AG04450 (cell line): Measurements from ENCODE around the gene SPR. TPM values are rescaled to one million over a fixed set of nuclear protein-coding genes. Genes with fewer than 3 reads are reported as not detected.

Experiments used
- CTCF ChIA-PET: fragments of 300-600, 350-600 bp; formaldehyde crosslinking; extraction: SDS; loops from one replicate; lab custom pipeline; 2022; ENCODE audit warnings: antibody characterized with exemption, inconsistent platforms; lab: Charles Lee
- POLR2A ChIA-PET: fragments of 350-600 bp; formaldehyde crosslinking; extraction: SDS; loops from one replicate; lab custom pipeline; 2021; ENCODE audit warnings: antibody characterized with exemption, inconsistent platforms; lab: Yijun Ruan, JAX
- DNase-seq: peaks from one replicate; pipeline ENCODE4 v3.0.0-alpha.2; 2011; ENCODE audit warnings: low read depth, low spot score
- H3K27ac ChIP-seq: one replicate; pipeline ENCODE4 v1.5.1; 2012; ENCODE audit warnings: low read depth, low read length, control low read depth
- H3K27me3 ChIP-seq: one replicate; pipeline ENCODE4 v1.6.0; 2012; ENCODE audit warnings: low read length; ENCODE audit not compliant: control insufficient read depth, insufficient read depth
- H3K4me3 ChIP-seq: 2 replicates; pipeline ENCODE4 v1.5.1; 2011; ENCODE audit warnings: mild to moderate bottlenecking, low read depth, low read length, control low read depth
- H3K9me3 ChIP-seq: 2 replicates; pipeline ENCODE4 v1.5.1; 2012; ENCODE audit warnings: low read length; ENCODE audit not compliant: control insufficient read depth, insufficient read depth
- CTCF ChIP-seq: IDR thresholded peaks from 2 replicates; pipeline ENCODE4 v1.5.1; 2011; ENCODE audit warnings: low read depth, low read length, control low read depth, inconsistent platforms
- polyA plus RNA-seq: library from polyadenylated mRNA; depleted of rRNA; stranded (reverse); fragments of >200 nt; gene quantifications from 2 replicates; pipeline ENCODE4 v1.2.3, GENCODE V29; 2011

SPR gene
- polyA plus RNA-seq, 1 experiment: 17.5 TPM

- POLR2A ChIA-PET: interaction anchor here (0.9 kb wide), 1 partner anchor 34 kb away, joined by 4 read pairs; no protein-coding TSS in a partner anchor
- DNase-seq: peak; percentile 48
Measured at GRCh38 chr2:72892506-72893173, 5.4 kb downstream of the SPR start.

GRCh38 chr2:72893594-72894319 lies 6.5 kb downstream of the SPR start:
- Histone ChIP-seq H3K27ac (no peak overlapping the region), H3K4me3 (no peak overlapping the region), H3K9me3 (no peaks in the 10 kb centered on the region; the same call in 1 of the 2 replicates), H3K27me3 (peaks cover 5% of the 10 kb centered on the region)
- DNase-seq: peak; percentile 41
- TF ChIP-seq CTCF: peak; percentile 79
- ChIA-PET CTCF (interaction anchor here (0.5 to 11.9 kb wide), 55 partner anchors 9 to 636 kb away, joined by 3 to 222 read pairs (median 5); partner anchors contain the start of gene EMX1), POLR2A (interaction anchor here (0.9 to 1.1 kb wide), 2 partner anchors 32 to 80 kb away, joined by 3 to 4 read pairs; no protein-coding TSS in a partner anchor)

More at GRCh38 chr2:72892506-72893173, 5.4 kb downstream of the SPR start:
- no peak overlapping the region for H3K27ac ChIP-seq
- H3K4me3 ChIP-seq: no peak overlapping the region
- CTCF ChIA-PET: interaction anchor here (0.6 to 11.9 kb wide), 56 partner anchors 10 to 1419 kb away, joined by 3 to 222 read pairs (median 5); partner anchors contain the start of gene EMX1
- no peaks in the 10 kb centered on the region; the same call in 1 of the 2 replicates for H3K9me3 ChIP-seq
- H3K27me3 ChIP-seq: no peaks in the 10 kb centered on the region
- peak; percentile 90 for TF ChIP-seq CTCF

- Histone ChIP-seq H3K9me3 (no peaks in the 10 kb centered on the region; the same call in 1 of the 2 replicates), H3K27me3 (peaks cover 10% of the 10 kb centered on the region), H3K4me3 (no peak overlapping the region), H3K27ac (no peak overlapping the region)
- no peak for DNase-seq
- TF ChIP-seq CTCF: no peak
- CTCF ChIA-PET: interaction anchor here (1.5 to 11.9 kb wide), 11 partner anchors 8 to 281 kb away, joined by 3 to 222 read pairs (median 20); no protein-coding TSS in a partner anchor
- POLR2A ChIA-PET: interaction anchor here (0.9 kb wide), 1 partner anchor 257 kb away, joined by 10 read pairs; no protein-coding TSS in a partner anchor
Measured at GRCh38 chr2:72894514-72894913, 7.3 kb downstream of the SPR start.

GRCh38 chr2:72895154-72895553 lies 7.9 kb downstream of the SPR start:
- CTCF ChIA-PET: interaction anchor here (1.5 to 11.9 kb wide), 7 partner anchors 8 to 318 kb away, joined by 3 to 222 read pairs (median 40); no protein-coding TSS in a partner anchor
- POLR2A ChIA-PET: interaction anchor here (0.9 kb wide), 1 partner anchor 257 kb away, joined by 10 read pairs; no protein-coding TSS in a partner anchor
- Histone ChIP-seq H3K9me3 (no peaks in the 10 kb centered on the region; the same call in 1 of the 2 replicates), H3K4me3 (no peak overlapping the region), H3K27me3 (peaks cover 16% of the 10 kb centered on the region), H3K27ac (no peak overlapping the region)
- no peak for DNase-seq
- no peak for TF ChIP-seq CTCF
